OCI-LY7 (cell line): ENCODE measurements around the gene ARRB1.

ENCODE experiments used
- CTCF ChIP-seq: fragments of 200-600 bp; sonication (generic); conservative IDR thresholded peaks from 2 replicates; pipeline ENCODE4 v1.5.1; 2014; ENCODE audit warnings: mild to moderate bottlenecking, antibody characterized with exemption, low read length, moderate library complexity, mixed read lengths
- EZH2phosphoT487 ChIP-seq: fragments of 200-600 bp; sonication (generic); IDR thresholded peaks from 2 replicates; pipeline ENCODE4 v1.6.1; 2018; ENCODE audit warnings: low read depth, borderline replicate concordance, mild to moderate bottlenecking, mixed run types, antibody characterized with exemption, low read length, moderate library complexity, mixed read lengths

GRCh38 chr11:75254326-75254725 lies 97.1 kb downstream of the ARRB1 start:
- no peak for TF ChIP-seq CTCF
- TF ChIP-seq EZH2phosphoT487, result no peak
